ENCODE measurements around the gene DOHH.
"Not testable (repeated sequence)": the region's sequence is repeated elsewhere in the genome, so short reads cannot be mapped to it uniquely, and the experiment has no call there.

Gene DOHH

GRCh38 chr19:3534375-3535234, 34.1 kb upstream of the DOHH start:
- no peak for DNase-seq

DNA sequence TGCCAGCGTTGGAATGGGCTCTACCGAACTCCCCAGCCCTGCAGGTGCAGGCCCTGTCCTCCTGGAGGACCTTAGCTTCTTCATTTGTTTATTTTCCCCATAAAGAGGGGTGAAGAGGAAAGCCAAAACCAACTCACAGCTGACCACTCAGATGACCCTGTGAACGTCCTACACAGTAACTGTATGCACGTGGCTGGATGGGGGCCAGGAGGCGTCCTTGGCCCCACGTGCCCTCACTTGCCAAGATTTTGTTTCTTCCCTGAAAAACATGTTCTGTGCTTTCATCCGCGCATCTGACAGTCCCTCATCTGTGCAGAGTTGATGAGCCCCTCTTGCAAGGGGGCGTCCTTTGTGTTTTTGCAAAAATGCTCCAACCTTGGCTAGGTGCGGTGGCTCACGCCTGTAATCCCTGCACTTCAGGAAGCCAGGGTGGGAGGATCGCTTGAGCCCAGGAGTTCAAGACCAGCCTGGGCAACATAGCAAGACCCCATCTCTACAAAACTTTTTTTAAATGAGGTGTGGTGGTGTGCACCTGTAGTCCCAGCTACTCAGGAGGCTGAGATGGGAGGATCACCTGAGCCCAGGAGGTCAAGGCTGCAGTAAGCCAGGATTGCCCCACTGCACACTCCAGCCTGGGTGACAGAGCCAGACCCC, 33.2 kb upstream of the DOHH start:
- DNase-seq: no peak

DNA sequence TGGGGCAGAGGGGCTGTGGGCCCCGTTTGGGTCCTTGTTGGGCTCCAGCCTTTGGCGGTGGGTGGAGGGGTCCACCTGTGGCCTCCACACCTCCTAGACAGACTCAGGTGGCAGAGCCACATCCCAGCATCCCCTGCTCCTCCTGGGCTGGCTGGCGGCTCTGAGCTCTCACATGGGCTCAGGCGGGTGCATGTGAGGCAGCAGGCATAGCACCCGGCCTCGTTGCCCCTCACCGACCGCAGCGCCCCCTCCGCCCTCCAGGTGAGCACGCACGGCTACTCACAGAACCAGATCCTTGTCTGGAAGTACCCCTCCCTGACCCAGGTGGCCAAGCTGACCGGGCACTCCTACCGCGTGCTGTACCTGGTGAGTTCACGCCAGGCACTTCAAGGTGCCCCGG, 32.6 kb upstream of the DOHH start:
- no peak for DNase-seq

DNA sequence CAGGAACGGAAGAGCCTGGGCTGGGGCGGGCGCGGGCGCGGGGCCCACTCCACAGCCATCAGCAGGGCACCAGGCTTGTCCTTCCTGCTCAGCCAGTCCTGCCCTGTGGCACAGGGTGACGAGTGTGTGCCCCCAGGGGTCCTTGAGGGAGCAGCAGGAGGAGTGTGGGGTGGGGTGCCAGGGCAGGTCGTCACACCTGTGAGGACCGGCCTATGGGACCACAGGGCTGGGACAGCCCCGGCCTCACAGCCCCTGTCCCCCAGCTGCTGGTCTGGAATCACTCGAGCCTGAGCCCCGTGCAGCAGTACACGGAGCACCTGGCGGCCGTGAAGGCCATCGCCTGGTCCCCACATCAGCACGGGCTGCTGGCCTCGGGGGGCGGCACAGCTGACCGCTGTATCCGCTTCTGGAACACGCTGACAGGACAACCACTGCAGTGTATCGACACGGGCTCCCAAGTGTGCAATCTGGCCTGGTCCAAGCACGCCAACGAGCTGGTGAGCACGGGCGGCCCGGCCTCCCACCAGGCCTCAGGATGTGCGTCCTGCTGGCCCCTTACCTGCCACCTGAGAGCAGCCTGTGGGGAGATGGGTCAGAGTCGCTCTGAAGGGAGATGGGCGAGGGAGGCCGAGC, 31.8 kb upstream of the DOHH start:
- DNase-seq: no peak

DNA sequence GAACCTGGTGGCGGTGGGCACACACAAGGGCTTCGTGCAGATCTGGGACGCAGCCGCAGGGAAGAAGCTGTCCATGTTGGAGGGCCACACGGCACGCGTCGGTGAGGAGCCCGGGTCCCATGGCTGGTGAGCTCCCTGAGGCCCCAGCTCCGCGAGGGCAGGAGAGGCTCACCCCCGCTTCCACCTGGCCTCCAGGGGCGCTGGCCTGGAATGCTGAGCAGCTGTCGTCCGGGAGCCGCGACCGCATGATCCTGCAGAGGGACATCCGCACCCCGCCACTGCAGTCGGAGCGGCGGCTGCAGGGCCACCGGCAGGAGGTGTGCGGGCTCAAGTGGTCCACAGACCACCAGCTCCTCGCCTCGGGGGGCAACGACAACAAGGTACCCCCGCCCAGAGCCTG, 31.2 kb upstream of the DOHH start:
- no peak for DNase-seq

GRCh38 chr19:3530389-3530788, 29.9 kb upstream of the DOHH start:
- no peak for DNase-seq

GRCh38 chr19:3529299-3529698, 28.8 kb upstream of the DOHH start:
- DNase-seq: not testable (repeated sequence)

DNA sequence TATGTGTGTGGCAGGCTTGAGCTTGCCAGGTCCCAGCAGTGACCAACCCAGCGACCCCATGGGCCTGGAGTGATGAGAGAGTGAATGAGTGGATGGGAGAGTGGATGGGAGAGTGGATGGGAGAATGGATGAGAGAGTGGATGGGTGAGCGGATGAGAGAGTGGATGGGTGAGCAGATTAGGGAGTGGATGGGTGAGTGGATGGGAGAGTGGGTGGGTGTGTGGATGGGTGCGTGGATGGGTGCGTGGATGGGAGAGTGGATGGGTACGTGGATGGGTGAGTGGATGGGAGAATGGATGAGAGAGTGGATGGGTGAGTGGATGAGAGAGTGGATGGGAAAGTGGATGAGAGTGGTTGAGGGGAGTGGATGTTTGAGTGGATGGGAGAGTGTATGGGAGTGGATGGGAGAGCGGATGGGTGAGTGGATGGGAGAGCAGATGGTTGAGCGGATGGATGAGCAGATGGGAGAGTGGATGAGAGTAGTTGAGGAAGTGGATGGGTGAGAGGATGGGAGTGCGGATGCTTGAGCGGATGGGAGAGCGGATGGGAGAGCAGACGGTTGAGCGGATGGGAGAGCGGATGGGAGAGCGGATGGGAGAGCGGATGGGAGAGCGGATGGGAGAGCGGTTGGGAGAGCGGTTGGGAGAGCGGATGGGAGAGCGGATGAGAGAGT, 28.2 kb upstream of the DOHH start:
- DNase-seq: no peak

DNA sequence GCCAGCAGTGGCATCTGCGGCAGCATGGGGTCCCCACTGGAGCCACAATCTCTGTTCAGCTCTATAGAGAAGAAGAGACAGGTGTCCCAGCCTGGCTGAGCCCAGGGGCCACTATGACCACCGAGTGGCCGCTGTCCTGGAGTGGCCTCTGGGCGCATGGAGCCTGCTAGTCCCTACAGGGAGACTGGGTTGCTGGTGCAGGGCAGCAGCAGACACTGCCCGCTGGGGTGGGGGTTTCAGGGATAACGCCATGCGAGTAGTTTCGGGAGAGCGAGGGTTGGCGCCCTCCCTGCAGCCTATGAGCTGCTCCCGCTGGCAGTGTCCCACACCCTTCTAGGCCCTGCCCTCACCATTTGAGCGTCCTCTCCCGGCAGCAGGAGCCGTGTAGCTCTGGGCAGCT, 27.6 kb upstream of the DOHH start:
- no peak for DNase-seq

DNA sequence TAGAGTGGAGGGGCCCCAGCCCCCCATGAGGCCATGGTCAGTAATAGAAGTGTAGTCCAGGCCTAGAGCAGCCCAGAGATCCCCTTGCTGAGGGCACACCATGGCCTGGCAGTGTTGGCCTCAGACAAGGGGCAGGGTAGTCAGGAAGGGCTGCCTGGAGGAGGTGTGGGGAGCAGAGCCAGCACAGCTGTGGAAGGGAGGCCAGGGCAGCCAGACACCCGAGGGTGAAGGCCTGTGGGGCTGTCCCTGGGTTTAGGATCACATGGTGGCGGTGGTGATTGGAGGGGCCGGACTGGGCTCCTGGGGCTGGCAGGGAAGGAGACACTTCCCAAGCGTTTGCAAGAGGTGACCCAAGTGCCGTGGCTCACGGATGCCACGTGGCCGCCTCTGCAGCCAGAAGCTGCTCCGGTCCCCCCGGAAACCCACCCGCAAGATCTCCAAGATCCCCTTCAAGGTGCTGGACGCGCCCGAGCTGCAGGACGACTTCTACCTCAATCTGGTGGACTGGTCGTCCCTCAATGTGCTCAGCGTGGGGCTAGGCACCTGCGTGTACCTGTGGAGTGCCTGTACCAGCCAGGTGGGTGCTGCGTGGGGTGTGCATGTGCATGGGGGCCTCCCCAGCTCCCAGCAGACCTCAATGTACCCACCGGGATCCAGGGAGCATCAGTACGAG, 26.9 kb upstream of the DOHH start:
- DNase-seq: no peak

- no peak for DNase-seq
Measured at GRCh38 chr19:3526507-3527237, 26.2 kb upstream of the DOHH start.

- DNase-seq: no peak
Measured at GRCh38 chr19:3524904-3525451, 24.5 kb upstream of the DOHH start.

DNA sequence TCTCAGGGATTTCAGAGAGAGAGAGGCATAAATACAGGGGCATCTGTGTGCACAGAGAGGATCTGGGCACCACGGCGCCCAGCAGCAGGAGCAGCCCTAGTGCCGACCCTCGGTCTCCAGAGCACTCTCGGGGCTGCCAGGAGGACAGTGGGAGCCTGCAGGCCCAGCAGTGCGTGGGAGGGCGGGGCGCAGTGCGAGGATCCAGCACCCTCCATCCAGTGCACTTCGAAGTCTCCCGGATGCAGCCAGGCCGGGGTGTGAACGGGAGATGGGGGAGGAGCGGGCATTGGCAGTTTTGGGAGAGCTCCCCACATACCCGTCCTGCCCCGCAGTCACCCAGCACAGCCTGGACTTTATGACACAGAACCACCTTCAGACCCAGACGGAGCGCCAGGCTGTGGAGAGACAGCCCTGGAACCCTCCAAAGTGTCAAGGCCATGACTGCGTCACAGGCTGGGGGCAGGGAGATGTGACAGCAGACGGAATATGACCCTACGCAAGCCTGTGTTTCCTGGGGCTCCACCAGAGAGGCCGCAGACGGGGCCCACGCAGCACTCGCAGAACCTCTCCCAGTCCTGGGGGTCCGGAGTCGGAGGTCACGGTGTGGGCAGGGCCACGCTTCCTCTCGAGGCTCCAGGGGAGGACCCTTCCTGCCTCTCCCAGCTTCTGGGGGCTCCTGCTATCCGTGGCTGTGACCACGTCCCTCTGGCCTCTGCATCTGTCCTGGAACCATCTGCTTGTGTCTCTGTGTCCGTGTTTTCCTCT, 23.8 kb upstream of the DOHH start:
- no peak for DNase-seq

DNA sequence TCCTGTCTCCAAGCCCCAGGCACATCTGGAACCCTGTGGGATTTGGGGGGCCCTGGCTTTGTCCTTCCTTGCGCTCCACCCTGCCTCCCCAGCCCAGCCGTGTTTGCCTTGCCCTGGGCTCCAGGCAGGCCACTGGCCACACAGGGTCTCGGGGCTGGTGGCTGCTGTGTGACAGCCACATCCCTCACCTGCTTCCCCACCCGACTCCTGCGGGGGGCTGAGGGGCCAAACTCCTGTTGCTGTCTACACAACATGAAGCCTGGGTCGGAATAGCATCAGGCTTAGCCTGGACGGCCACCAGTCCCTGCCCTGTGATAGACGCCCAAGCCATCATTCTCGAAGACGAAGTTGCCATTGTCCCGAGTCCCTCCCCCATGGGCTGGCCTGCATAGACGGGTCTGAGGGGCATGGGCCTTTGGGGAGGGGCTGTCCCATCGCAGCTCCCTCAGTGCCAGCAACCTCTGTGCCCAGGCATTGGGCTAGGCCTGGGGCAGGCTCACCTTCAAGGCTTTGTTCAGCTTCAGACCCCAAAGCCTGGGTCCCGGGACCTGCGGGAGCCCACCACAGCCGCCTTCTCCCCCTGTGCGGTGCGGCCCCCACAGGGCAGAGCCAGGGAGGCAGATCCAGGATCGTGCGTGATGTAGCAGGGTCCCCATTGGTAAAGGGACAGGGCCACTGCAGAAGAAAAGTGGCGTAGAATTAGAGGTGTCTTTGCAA, 23.0 kb upstream of the DOHH start:
- no peak for DNase-seq

DNA sequence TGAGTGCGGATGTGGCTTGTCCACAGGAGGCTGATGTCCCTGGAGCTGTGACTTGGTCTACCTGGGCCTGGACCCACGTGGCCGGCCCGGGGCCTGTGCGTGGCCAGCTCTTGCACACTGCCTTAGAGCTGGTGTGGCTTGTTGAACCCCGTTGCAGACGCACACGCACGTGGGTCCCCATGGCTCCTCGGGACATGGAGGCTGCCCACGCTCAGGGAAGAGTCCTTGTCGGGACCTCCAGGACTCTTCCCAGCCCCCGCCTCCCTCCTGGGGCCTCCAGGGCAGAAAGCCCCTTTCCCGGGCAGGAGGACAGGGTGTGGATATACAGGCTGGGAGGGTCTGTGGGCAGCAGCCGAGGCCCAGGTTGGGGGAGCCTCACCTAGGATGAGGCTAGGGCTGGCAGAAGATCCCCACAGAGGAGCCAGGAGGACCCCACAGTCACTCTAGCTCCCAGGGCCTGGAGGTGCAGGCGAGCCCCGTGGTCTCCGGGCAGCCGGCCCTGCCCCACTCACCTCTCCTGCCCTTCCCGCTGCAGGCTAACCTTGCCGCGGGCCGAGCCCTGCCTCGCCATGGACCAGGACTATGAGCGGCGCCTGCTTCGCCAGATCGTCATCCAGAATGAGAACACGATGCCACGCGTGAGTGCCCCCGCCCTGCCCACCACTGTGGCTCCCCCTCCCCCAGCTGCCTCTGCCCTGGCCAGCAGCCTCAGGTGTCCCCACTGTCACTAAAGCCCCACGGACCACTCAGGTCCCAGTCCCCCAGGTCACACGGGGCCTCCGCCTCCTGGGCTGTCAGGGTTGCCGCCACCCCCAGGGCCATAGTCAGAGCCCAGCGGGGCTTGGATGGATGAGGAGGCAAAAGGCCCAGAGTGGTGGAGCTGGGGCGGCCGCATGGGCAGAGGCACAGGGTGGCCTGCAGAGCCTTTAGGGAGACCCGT, 22.2 kb upstream of the DOHH start:
- no peak for DNase-seq

- no peak for DNase-seq
Measured at GRCh38 chr19:3521104-3521445, 20.6 kb upstream of the DOHH start.

DNA sequence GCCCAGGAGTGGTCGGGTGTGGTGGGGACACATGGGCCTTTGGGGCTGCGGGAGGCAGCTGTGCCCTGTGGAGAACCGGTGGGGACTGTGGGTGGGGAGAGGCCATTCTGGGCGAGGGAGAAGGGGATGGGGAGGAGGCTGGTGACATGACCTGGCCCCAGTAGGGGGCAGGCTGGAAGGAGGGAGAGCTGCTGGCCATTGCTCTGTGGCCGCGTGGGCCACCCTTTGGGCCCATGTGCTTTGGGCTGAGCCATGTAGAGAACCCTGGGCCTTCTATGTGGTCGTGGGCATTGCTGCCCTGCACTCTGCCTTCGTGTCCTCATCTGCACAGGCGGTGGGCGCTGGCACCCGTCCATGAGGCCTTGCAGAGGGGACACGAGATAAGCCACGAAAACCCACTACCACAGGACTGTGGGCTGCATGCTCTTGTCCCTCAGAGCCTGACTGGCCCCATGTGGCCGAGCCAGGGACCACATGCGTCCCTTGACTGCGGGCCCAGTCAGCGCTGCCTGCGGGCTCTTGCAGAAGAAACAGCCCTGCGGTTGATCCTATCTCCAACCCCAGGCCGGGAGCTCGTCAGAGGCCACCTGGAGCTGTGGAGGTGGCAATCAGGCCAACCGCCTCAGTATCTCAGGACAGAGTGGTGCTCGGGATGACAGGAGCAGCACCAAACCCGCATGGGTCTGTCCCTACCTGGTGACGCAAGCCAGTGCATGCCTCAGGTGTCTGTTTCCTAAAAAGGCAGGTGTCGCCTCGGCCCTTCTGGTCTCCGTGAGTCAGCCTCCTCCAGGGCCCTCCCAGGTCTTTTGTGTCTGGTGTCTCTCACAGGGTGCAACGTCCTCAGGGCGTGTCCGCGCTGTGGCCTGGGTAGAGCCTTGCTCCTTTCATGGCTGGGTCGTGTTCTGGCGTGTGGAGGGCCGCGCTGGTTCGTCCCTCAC, 20.0 kb upstream of the DOHH start:
- no peak for DNase-seq

DNA sequence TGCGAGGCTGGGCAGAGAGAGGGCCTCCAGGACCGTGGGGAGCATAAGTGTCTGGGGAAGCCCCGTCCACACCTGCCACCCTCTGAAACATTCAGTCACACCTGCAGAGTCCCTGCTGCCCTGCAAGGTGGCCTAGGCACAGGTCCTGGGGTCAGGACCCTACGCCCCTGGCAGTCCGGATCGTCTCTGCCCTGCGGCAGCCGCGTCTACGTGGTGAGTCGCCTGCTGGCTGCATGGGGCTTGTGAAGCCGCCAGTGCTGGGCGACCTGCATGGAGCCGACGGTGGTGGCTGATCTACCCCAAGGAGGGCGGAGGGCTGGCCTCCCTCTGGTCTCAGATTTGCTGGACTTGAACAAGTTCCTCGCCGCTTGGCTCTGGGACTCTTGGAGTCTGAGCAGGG, 18.7 kb upstream of the DOHH start:
- DNase-seq: no peak
